GM21825 (cell line): ENCODE measurements around the gene COL3A1.
A peak's percentile ranks its signal among the peaks of the same experiment; 100 is the strongest.

Source experiments
- ATAC-seq: cut with Tn5 transposase; IDR thresholded peaks from one replicate; pipeline ENCODE4 v1.9.1; 2021; ENCODE audit warnings: mild to moderate bottlenecking, moderate library complexity; ENCODE audit not compliant: unreplicated experiment

COL3A1 gene

GRCh38 chr2:188975497-188976102 is 1.4 kb downstream of the COL3A1 start:
- no peak for ATAC-seq

- no peak for ATAC-seq
Measured at GRCh38 chr2:188976545-188977268, 2.5 kb downstream of the COL3A1 start.

- ATAC-seq = no peak
Measured at GRCh38 chr2:188977317-188977716, 3.1 kb downstream of the COL3A1 start.

DNA sequence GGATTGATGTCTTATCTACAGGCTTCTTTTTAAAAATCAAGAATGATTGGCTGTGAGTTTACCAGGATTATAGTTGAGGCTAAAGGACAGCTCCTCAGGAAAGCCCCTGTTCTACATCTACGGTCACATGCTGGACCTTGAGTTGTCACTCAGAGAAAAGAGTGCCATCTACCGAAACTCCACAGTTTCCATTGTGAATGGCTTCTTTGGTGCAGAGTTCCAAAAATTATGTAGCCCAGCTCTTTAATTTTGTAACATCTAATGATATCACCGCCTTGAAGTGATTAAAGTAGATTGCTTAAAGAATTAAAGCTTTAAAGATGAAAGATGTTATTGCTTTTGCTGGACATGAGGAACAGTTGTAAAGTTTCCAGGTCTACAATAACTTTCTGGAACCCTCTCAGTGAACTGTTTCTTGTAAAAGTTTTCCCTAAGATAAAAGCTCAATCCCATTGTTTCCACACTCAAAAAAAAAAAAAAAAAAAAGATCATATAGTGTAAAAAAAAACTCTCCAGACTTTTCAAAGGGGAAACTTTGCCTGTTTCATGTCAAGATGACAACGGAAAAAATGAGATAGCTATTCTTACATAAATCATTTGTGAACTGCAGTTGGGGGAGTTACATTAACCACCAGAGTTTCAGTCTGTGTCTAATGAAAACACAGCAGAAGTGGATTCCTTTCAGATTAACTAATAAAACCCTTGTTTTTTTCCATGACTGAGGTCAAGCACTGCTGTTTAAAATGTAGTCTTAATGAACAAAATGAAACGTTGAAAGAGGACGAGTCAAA is 4.3 kb downstream of the COL3A1 start:
- ATAC-seq = peak; percentile 85

DNA sequence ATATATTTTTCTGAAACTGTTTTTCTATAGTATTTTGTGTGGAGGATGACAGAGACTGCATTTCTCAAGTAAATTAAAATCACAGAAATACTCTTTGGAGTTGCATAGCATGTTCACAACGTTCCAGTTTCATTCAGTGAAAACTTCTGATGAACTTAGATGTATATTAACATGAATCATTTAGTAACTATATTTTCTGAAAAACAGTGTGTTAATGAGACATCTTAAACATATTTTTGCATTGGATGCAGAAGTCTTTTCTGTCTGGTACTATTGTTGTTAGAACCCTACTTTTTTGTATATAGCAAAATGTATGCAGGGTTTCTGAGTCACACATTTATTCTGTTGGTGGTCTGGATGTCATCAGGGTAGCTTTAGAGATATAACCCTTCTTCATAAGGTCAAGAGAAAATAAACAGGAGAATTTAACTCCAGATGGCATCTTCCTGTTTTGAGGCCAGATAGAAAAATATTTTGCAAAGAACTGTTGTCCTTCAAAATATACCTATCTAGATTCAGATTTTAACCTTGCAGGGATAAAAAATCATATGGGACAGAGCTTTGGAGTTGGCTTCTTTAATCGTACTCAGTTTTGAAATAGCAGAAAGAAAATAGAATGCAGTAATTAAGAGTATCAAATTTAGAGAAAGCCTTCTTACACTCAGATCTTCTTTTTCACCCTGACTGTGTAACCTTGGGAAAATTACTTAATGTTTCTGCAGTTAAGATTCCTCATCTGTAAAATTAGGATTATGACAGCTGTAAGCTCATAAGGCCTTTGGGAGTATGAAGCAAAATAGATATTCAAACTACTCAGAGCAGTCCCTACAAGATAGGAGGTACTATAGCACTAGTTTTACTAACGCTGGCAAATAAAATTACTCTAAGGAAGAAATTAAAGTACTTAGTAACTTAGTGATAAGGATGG is 5.3 kb downstream of the COL3A1 start:
- no peak for ATAC-seq

DNA sequence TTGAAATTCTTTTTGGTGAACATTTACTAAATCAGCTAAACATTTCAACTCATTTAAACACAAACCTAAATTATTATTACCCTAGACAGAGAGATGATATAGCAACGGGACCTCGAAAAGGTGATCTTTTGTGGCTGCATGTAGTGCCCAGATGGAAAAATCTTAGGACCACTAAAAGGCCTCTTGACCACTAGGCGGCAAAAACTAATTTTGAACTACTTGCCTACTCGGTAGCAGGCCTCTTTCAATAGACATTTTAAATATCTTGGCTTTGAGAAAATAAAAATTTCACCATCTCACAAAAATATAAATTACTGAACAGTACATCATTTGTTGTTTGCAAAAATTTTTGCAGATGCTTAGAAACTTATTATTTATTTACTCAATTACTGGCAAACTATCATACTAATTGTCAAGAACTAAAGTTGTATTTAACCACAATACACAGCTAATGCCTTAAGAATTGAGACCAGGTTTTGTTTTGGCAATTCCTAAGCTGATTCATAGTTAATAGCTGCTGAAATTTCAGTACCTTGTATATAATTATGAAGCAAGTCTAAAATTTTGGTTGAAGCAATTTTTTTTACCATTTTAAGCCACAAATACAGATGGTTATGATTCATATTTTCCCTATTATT is 9.4 kb downstream of the COL3A1 start:
- no peak for ATAC-seq

- no peak for ATAC-seq
Measured at GRCh38 chr2:188984065-188984491, 9.9 kb downstream of the COL3A1 start.

DNA sequence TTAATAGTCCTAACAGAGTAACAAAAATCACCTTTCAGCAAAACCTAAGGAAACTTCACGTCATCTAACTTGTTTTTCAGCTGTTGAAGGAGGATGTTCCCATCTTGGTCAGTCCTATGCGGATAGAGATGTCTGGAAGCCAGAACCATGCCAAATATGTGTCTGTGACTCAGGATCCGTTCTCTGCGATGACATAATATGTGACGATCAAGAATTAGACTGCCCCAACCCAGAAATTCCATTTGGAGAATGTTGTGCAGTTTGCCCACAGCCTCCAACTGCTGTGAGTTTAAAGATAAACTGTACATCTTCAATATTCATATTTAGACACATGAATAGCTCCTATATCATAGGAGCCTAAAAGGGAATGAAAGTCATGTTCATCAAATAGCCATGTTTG is 10.5 kb downstream of the COL3A1 start:
- ATAC-seq = no peak

- ATAC-seq = no peak
Measured at GRCh38 chr2:188986839-188987238, 12.7 kb downstream of the COL3A1 start.

- ATAC-seq = no peak
Measured at GRCh38 chr2:188993247-188993646, 19.1 kb downstream of the COL3A1 start.

GRCh38 chr2:188997263-188997662 is 23.1 kb downstream of the COL3A1 start:
- ATAC-seq = no peak

GRCh38 chr2:189000221-189000620 is 26.0 kb downstream of the COL3A1 start:
- no peak for ATAC-seq

DNA sequence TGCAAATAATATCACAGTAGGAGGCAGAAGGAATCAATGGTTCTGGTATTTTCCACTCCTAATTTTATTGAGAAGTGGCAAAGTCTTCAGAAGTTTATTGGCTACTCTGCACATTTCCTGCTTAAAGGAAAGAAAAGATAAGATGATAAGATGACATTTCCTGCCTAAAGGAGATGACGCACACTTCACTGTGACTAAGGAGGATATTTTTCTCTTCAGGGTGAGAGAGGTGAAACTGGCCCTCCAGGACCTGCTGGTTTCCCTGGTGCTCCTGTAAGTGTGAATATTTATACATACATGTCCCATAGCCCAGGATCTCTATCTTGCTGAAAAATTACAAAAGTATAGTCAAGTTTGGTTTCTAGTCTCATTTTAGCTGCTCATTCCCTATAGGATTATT is 27.9 kb downstream of the COL3A1 start:
- no peak for ATAC-seq

DNA sequence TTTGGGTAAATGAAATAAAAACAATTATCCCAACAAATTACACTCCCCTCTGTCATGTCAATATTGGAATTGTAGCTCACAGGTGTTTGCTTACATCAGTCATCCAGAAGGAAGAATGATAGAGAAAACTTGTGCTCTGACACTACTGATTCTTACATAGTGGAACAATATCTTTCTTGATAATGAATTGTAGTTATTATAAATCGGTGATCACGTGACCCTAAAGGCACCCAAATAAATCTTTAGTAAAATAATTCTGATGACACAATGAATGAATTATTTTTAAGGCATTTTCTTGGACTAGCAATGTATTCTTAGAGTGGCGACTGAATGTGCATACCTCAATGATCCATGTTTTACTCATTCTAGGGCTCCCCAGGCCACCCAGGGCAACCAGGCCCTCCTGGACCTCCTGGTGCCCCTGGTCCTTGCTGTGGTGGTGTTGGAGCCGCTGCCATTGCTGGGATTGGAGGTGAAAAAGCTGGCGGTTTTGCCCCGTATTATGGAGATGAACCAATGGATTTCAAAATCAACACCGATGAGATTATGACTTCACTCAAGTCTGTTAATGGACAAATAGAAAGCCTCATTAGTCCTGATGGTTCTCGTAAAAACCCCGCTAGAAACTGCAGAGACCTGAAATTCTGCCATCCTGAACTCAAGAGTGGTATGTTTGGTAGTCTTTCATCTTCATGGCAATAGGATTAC is 34.5 kb downstream of the COL3A1 start:
- ATAC-seq = no peak

DNA sequence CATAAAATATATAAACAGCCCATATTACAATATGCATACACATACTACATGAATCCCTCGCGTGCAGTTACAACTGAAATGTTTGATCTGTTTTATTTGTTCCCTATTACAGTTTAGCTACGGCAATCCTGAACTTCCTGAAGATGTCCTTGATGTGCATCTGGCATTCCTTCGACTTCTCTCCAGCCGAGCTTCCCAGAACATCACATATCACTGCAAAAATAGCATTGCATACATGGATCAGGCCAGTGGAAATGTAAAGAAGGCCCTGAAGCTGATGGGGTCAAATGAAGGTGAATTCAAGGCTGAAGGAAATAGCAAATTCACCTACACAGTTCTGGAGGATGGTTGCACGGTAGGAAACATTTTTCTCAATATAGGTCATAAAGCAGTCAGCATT is 36.4 kb downstream of the COL3A1 start:
- no peak for ATAC-seq

DNA sequence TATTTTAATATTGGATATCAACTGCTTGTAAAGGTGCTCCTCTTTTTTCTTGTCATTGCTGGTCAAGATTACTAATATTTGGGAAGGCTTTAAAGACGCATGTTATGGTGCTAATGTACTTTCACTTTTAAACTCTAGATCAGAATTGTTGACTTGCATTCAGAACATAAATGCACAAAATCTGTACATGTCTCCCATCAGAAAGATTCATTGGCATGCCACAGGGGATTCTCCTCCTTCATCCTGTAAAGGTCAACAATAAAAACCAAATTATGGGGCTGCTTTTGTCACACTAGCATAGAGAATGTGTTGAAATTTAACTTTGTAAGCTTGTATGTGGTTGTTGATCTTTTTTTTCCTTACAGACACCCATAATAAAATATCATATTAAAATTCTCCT is 38.2 kb downstream of the COL3A1 start:
- ATAC-seq = no peak

DNA sequence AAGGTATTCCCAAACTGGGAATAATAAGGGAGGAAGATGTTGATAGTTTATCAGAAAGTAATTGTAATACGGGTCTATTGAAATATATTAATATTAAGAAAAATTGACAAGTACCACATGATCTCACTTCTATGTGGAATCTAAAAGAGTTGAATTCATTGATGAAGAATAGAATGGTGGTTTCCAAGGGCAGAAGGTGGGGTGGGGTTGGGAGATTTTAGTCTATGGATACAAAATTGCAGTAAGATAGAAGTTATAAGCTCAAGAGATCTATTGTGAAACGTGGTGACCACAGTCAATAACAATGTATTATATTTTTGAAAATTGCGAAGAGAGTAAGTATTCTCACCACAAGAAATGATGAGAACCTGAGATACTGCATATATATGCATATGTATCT is 38.9 kb downstream of the COL3A1 start:
- ATAC-seq = no peak

DNA sequence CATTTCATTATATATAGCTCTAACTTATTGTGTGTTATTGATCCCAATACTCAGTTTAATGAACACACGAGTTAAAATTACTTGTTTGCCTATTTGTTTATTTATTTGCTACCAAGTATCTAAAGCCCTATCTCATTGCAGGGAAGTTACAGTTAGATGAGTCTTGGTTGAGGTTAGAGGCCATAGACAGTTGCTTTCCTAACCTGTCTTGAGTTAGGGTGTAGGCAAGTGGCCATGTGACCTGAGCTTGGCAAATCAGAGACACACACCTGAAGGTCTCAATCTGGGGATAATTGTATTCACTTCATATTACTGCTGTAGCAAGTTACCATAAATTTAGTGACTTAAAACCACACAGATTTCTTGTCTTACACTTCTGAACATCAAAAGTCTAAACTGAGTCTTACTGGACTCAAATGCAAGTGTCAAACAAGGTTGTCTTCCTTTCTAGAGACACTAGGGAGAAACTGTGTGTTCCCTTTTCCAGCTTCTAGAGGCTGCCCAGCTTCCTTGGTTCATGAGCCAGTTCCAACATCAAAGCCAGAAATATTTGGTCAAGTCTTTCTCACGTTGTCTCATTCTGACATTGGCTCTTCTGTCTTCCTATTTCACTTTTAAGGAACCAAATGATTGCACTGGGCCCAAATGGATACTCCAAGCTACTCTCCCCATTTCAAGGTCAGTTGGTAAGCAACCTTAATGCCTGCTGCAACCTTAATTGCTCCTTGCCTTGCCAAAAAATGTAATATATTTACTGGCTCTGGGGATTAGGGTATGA is 39.7 kb downstream of the COL3A1 start:
- ATAC-seq = no peak
